Measurements from ENCODE around the gene SORBS1.

SORBS1 gene

GRCh38 chr10:95354110-95354509 lies 207.1 kb downstream of the SORBS1 start:
- no peak for TF ChIP-seq TCF12 (IDR thresholded peaks at IDR 0.05; ENCODE audit: low read depth)
- no peak for TF ChIP-seq FOXM1 (IDR thresholded peaks at IDR 0.05; ENCODE audit: borderline replicate concordance, low read depth)
- TF ChIP-seq YY1 (IDR thresholded peaks at IDR 0.05; ENCODE audit: low read depth), result no peak
- no peak for TF ChIP-seq REST (IDR thresholded peaks at IDR 0.05; ENCODE audit: low read depth)
- no peak for TF ChIP-seq MAX (IDR thresholded peaks at IDR 0.05)

GRCh38 chr10:95353123-95353522 lies 208.0 kb downstream of the SORBS1 start:
- no peak for TF ChIP-seq MAX (IDR thresholded peaks at IDR 0.05)
- TF ChIP-seq EGR1 (IDR thresholded peaks at IDR 0.05), result no peak
- TF ChIP-seq RAD21 (IDR thresholded peaks at IDR 0.05; ENCODE audit: low read depth), result no peak
- no peak for TF ChIP-seq USF1 (IDR thresholded peaks at IDR 0.05)
- TF ChIP-seq CREB1 (IDR thresholded peaks at IDR 0.05; ENCODE audit: low read depth), result no peak

GRCh38 chr10:95352684-95353083 lies 208.5 kb downstream of the SORBS1 start:
- TF ChIP-seq FOXM1 (IDR thresholded peaks at IDR 0.05; ENCODE audit: borderline replicate concordance, low read depth), result no peak
- TF ChIP-seq RAD21 (IDR thresholded peaks at IDR 0.05; ENCODE audit: low read depth), result no peak
- no peak for TF ChIP-seq TEAD4 (IDR thresholded peaks at IDR 0.05)
- TF ChIP-seq REST (IDR thresholded peaks at IDR 0.05; ENCODE audit: low read depth), result no peak
- no peak for TF ChIP-seq YY1 (IDR thresholded peaks at IDR 0.05; ENCODE audit: low read depth)
- no peak for TF ChIP-seq CREB1 (IDR thresholded peaks at IDR 0.05; ENCODE audit: low read depth)
- TF ChIP-seq TCF12 (IDR thresholded peaks at IDR 0.05; ENCODE audit: low read depth), result no peak
- TF ChIP-seq NFIC (IDR thresholded peaks at IDR 0.05), result no peak
- no peak for TF ChIP-seq TAF1 (IDR thresholded peaks at IDR 0.05; ENCODE audit: low read depth)
- no peak for TF ChIP-seq EGR1 (IDR thresholded peaks at IDR 0.05)
- TF ChIP-seq MAX (IDR thresholded peaks at IDR 0.05), result no peak
- TF ChIP-seq EP300 (IDR thresholded peaks at IDR 0.05; ENCODE audit: borderline replicate concordance), result no peak
- TF ChIP-seq USF1 (IDR thresholded peaks at IDR 0.05), result no peak
- no peak for TF ChIP-seq ZBTB7A (IDR thresholded peaks at IDR 0.05; ENCODE audit: low read depth)
- TF ChIP-seq CEBPB (IDR thresholded peaks at IDR 0.05), result no peak

- TF ChIP-seq ZBTB7A (IDR thresholded peaks at IDR 0.05; ENCODE audit: low read depth), result no peak
- no peak for TF ChIP-seq USF1 (IDR thresholded peaks at IDR 0.05)
- TF ChIP-seq EGR1 (IDR thresholded peaks at IDR 0.05), result no peak
- no peak for TF ChIP-seq REST (IDR thresholded peaks at IDR 0.05; ENCODE audit: low read depth)
- TF ChIP-seq FOXM1 (IDR thresholded peaks at IDR 0.05; ENCODE audit: borderline replicate concordance, low read depth), result no peak
- no peak for TF ChIP-seq NFIC (IDR thresholded peaks at IDR 0.05)
These were observed 210.3 kb downstream of the SORBS1 start for GRCh38 chr10:95350830-95351228.

All from Ishikawa (cell line).